HUES48 (cell line): ENCODE data around the gene PCDHA1.

ENCODE experiments used
- H3K27ac ChIP-seq: one replicate; pipeline ENCODE4 v1.7.0; 2013; ENCODE audit warnings: low read depth, low read length, inconsistent platforms
- H3K27me3 ChIP-seq: 2 replicates; pipeline ENCODE4 v1.6.1; 2013; ENCODE audit warnings: mild to moderate bottlenecking, low read length; ENCODE audit not compliant: control insufficient read depth, insufficient read depth
- H3K36me3 ChIP-seq: 2 replicates; pipeline ENCODE4 v1.6.1; 2013; ENCODE audit warnings: low read length; ENCODE audit not compliant: control insufficient read depth, insufficient read depth
- H3K4me1 ChIP-seq: 2 replicates; pipeline ENCODE4 v1.6.1; 2013; ENCODE audit warnings: mild to moderate bottlenecking, low read length; ENCODE audit not compliant: control insufficient read depth, insufficient read depth
- H3K4me3 ChIP-seq: 2 replicates; pipeline ENCODE4 v1.5.1; 2013; ENCODE audit warnings: mild to moderate bottlenecking, low read depth, low read length
- H3K9ac ChIP-seq: 2 replicates; pipeline ENCODE4 v1.6.1; 2013; ENCODE audit warnings: mild to moderate bottlenecking, low read depth, low read length, moderate library complexity
- H3K9me3 ChIP-seq: 2 replicates; pipeline ENCODE4 v1.6.1; 2013; ENCODE audit warnings: low read length; ENCODE audit not compliant: control insufficient read depth, insufficient read depth

PCDHA1 gene

DNA sequence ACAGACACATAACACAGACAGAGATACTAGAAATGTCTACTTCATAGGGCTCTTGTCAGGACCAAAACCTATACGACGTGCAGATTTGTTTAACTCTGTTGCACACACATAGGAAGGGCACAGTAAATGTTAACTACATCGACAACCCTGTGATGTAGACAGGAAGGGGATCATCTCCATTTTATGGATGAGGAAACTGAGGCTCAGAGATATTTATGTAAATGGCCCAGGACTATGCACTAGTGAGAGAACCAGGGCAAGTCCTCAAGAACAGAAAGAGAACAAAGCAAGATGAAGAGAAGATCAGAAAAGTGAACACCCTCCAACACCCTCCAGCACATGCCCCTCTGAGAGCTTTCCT lies 216.6 kb downstream of the PCDHA1 start:
- Histone ChIP-seq H3K9ac (peak overlapping the region; percentile 8; the same call in 1 of the 2 replicates), H3K27ac (peak overlapping the region; percentile 98), H3K4me1 (peaks cover 59% of the 10 kb centered on the region), H3K27me3 (no peaks in the 10 kb centered on the region), H3K9me3 (no peaks in the 10 kb centered on the region), H3K4me3 (peak overlapping the region; percentile 46), H3K36me3 (no peaks in the 10 kb centered on the region)

DNA sequence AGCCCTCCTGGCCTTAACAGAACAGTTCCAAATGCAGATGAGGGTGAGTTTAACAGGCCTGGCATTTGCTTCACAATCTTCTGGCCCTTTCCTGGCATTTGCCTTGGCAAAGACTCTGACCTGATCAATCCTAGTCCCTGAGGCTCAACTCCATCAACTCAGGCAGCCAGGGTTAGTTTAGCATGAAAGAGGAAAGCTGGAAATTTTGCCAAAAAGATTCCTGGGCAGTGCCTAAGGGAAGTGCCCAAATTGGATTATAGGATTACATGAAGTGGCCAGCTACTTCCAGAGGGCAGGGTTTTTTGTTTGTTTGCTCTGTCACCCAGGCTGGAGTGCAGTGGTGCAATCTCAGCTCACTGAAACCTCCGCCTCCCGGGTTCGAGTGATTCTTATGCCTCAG lies 217.1 kb downstream of the PCDHA1 start:
- peaks cover 62% of the 10 kb centered on the region for H3K4me1 ChIP-seq
- 0 out of 2 replicates have a peak overlapping the region, but pooled peaks have one; percentile 8 for H3K9ac ChIP-seq
- no peaks in the 10 kb centered on the region for H3K36me3 ChIP-seq

DNA sequence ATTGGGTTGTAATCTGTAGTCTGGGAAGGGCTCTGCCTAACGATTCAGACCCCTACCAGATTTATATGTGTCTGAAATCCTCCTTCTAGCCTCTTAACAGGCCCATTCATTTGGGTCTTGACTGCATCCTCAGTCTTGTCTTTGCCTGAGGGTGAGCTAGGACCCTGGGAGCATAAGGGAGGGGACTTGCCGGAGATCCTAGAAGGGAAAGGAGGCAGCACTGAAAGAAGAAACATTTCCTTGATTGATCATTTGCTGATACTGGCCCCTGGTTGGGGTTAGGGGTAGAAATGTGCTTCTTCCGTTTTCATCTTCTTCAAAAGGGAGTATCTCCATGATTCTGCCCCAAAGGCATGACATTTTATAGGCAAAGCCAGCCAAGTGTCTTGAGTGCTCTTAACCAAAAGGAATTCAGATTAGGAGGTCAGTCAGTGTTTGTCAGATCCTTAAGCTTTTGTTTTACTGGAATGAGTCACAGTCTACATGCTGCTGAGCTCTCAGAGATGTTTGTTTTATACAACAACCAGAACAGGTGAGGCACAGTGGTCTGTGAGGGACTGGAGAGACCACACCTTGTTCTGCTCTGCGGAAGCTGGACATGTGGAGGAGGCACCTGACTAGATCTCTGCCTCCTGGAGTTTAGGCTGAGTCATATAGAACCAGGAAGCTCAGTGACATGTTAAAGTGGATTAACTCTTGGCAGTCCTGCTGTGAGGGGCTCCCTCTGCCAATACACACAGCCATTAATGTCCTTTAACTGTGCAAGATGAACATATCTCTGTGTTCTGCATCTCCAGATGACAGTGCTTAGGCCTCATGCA lies 218.1 kb downstream of the PCDHA1 start:
- Histone ChIP-seq H3K27me3 (no peaks in the 10 kb centered on the region), H3K9ac (peak overlapping the region; percentile 49), H3K4me1 (peaks cover 55% of the 10 kb centered on the region), H3K4me3 (peak overlapping the region; percentile 31), H3K36me3 (no peaks in the 10 kb centered on the region), H3K9me3 (no peaks in the 10 kb centered on the region), H3K27ac (peak overlapping the region; percentile 98)

More for the DNA sequence above, 217.1 kb downstream of the PCDHA1 start:
- Histone ChIP-seq H3K9me3 (no peaks in the 10 kb centered on the region), H3K27ac (peak overlapping the region; percentile 98), H3K4me3 (peak overlapping the region; percentile 46; the same call in 1 of the 2 replicates), H3K27me3 (no peaks in the 10 kb centered on the region)

DNA sequence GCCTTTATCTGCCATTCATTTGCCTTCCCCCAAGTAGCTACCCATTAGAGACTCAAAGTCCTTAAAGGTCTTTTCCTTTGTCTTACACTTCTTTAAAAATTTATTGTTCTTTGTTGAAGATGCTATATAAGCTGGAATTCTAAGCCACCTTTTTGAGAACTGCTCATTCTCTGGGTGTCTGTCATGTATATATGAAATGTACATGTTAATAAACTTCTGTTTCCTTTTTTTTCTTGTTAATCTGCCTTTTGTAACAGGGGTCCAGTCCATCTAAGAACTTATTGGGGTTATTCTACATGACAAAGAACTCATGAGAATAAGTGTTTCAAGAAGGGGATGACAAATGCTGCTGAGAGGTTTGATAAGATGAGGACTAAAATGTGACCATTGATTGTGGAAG lies 221.9 kb downstream of the PCDHA1 start:
- peaks cover 5% of the 10 kb centered on the region; the same call in 1 of the 2 replicates for H3K36me3 ChIP-seq
- no peaks in the 10 kb centered on the region for H3K9me3 ChIP-seq
- H3K27ac ChIP-seq, result no peak overlapping the region
- H3K4me1 ChIP-seq, result peaks cover 30% of the 10 kb centered on the region
- no peak overlapping the region for H3K4me3 ChIP-seq
- H3K27me3 ChIP-seq, result no peaks in the 10 kb centered on the region
- no peak overlapping the region for H3K9ac ChIP-seq

DNA sequence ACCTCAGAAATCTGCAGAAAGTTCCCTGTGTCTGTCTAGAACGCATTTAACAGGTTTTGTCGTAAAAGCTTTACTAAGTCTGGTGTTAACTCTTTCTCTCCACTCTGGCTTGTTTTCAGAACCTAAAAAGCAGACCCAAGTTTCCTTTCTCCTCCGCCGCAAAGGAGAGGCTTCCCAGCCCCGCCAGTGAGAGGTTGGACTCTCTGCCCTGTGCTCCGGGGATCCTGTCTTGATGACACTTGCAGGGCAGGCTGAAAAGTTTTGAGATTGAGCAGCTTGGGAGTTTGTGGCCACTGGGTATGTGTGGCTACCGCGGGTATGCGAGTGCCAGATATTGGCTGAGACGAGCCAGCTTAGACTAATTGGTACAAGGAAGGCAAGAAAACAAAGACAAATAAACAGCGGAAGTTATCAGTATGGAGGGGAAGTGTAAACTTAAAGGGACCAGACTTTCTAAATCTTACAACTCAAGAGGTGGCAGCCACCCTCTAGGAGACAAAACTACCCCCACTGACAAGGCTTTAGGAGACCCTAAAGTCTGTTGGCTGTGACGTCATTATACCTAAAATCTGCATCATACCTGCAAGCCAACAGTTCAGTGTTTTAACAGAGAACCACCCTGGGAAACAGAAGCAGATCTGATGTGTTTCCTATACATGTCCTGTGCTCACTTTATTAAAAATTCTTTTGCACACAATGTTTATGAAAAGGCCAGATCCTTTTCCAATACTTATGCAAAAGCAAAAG lies 224.3 kb downstream of the PCDHA1 start:
- Histone ChIP-seq H3K9me3 (no peaks in the 10 kb centered on the region), H3K36me3 (peaks cover 5% of the 10 kb centered on the region; the same call in 1 of the 2 replicates), H3K4me3 (no peak overlapping the region), H3K9ac (no peak overlapping the region), H3K27ac (no peak overlapping the region), H3K4me1 (peaks cover 6% of the 10 kb centered on the region; the same call in 1 of the 2 replicates), H3K27me3 (no peaks in the 10 kb centered on the region)

DNA sequence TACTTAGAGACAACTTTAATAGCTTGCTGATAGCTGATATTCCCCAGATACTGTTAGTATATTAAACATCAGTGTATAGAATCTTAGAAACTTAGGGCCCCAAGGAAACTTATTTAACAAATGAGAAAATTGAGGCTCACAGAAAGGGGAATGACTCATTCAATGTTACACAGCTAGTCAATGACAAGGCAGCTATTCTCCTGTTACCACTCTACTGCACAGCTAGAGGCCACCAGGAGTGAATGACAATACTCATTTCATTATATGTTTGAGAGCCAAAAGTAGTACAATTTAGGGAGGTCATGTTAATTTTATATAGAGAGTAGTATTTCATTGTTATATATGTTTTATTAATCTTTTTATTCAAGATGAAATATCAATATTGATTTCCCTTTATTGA lies 232.0 kb downstream of the PCDHA1 start:
- H3K27ac ChIP-seq, result no peak overlapping the region
- H3K27me3 ChIP-seq, result no peaks in the 10 kb centered on the region
- no peak overlapping the region for H3K9ac ChIP-seq
- no peaks in the 10 kb centered on the region for H3K4me1 ChIP-seq
- no peaks in the 10 kb centered on the region for H3K9me3 ChIP-seq
- no peaks in the 10 kb centered on the region for H3K36me3 ChIP-seq
- no peak overlapping the region for H3K4me3 ChIP-seq

DNA sequence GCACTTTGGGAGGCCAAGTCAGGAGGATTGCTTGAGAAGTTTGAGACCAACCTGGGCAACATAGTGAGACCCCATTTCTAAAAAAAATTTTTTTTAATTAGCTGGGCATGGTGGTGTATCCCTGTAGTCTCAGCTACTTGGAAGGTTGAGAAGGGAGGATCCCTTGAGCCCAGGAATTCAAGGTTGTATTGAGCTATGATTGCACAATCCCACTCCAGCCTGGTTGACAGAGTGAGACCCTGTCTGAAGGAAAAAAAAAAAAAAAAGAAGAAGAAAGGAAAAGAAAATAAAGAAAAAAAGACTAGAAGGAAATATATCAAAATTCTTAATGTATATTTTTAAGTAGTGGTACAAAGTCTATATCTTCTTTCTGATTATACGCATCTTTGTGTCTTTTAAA lies 236.4 kb downstream of the PCDHA1 start:
- Histone ChIP-seq H3K36me3 (no peaks in the 10 kb centered on the region), H3K4me1 (no peaks in the 10 kb centered on the region), H3K27me3 (no peaks in the 10 kb centered on the region), H3K9me3 (no peaks in the 10 kb centered on the region), H3K4me3 (no peak overlapping the region), H3K27ac (no peak overlapping the region), H3K9ac (no peak overlapping the region)

DNA sequence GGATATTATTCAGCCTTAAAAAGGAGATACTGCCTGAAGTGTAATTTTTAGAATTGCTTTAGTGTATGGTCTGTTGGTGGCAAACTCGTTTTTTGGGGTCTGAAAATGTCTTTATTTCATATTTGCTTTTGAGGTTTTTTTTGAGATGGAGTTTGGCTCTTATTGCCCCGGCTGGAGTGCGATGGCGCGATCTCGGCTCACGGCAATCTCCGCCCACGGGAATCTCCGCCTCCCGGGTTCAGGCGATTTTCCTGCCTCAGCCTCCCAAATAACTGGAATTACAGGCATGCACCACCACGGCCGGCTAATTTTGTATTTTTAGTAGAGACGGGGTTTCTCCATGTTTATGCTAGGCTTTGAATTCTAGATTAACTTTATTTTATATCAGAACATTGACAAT lies 245.1 kb downstream of the PCDHA1 start:
- no peak overlapping the region for H3K27ac ChIP-seq
- H3K9me3 ChIP-seq, result no peaks in the 10 kb centered on the region
- no peaks in the 10 kb centered on the region for H3K36me3 ChIP-seq
- H3K4me1 ChIP-seq, result no peaks in the 10 kb centered on the region
- no peak overlapping the region for H3K4me3 ChIP-seq
- no peaks in the 10 kb centered on the region for H3K27me3 ChIP-seq
- H3K9ac ChIP-seq, result no peak overlapping the region

DNA sequence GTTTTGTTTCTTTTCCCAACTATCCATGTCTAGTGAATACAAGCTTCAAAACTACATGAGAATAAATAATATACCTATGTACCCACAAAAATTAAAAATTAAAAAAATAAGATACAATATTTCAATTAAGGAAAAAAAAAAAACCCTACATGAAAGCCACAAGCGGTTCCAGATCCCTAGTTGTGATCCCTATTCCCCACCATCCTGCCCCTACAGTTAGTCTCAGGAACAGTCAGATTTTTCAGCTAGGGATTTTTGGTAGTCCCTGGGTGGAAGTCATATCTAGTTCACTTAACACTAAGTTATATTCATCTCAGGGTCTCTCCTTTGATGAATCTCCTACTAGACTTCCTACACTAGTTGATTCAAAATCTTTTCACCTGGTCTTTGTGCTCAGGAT lies 246.7 kb downstream of the PCDHA1 start:
- Histone ChIP-seq H3K4me1 (no peaks in the 10 kb centered on the region), H3K9me3 (no peaks in the 10 kb centered on the region), H3K4me3 (no peak overlapping the region), H3K27me3 (no peaks in the 10 kb centered on the region), H3K27ac (no peak overlapping the region), H3K9ac (no peak overlapping the region), H3K36me3 (no peaks in the 10 kb centered on the region)

DNA sequence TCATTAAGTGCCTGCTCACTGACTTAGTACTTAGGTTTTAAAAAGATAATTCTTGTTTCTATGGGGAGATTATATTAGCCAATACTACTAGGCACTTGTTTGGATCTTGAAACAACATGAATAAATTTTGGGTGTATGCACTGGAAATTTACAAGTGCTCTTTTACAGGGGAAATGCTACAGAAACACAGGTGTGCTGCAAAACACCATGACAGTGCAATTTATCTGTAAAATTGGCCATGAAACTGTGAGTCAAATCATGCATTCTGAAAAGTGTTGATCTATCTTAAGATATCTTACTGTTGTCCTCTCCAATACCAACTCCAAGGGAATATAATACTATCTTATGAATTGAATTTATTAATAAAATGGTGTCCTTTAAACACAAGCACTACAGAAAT lies 253.1 kb downstream of the PCDHA1 start:
- H3K4me3 ChIP-seq, result peak overlapping the region; percentile 71; the same call in 1 of the 2 replicates
- no peaks in the 10 kb centered on the region for H3K36me3 ChIP-seq
- H3K27ac ChIP-seq, result no peak overlapping the region
- no peaks in the 10 kb centered on the region for H3K27me3 ChIP-seq
- peaks cover 21% of the 10 kb centered on the region for H3K4me1 ChIP-seq
- no peaks in the 10 kb centered on the region for H3K9me3 ChIP-seq
- 0 out of 2 replicates have a peak overlapping the region, but pooled peaks have one; percentile 0 for H3K9ac ChIP-seq

DNA sequence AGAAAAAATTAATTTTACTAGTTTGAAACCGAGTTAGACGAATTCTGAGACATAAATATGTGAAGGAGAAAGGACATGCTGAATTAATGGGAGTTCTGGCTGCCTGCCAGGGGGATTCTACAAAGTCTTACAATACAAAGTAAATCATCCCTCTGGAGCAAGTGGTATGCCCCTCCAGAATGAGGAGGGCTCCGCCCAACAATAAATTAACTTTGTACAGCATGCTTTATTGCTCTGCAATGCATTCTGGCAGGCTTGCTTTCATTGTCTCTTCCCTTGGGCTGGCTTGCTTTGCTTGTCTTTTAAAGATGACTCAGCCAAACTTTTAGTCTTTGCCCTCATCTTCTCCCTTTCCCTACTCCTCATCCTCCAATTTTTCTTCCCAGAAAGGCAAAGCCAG lies 253.6 kb downstream of the PCDHA1 start:
- H3K27ac ChIP-seq, result no peak overlapping the region
- H3K27me3 ChIP-seq, result no peaks in the 10 kb centered on the region
- no peaks in the 10 kb centered on the region for H3K36me3 ChIP-seq
- peak overlapping the region; percentile 71 for H3K4me3 ChIP-seq
- peaks cover 21% of the 10 kb centered on the region for H3K4me1 ChIP-seq
- peak overlapping the region; percentile 48; the same call in 1 of the 2 replicates for H3K9ac ChIP-seq
- no peaks in the 10 kb centered on the region for H3K9me3 ChIP-seq
